Esophagus squamous epithelium (tissue), 5 donors: ENCODE data around the gene ZNF75A. TPM values are rescaled to one million over a fixed set of nuclear protein-coding genes. Genes with fewer than 3 reads are reported as not detected.

ENCODE experiments used
- DNase-seq: peaks from one replicate; lab custom pipeline; 2025; lab: John Stamatoyannopoulos, UW
- H3K27ac ChIP-seq, 4 donors: fragments of 200-600 bp; sonication (generic); one replicate each; pipeline ENCODE4 v1.5.1; 2016 to 2019; ENCODE audit warnings: mild to moderate bottlenecking in 1 of 4
- H3K27me3 ChIP-seq, 4 donors: fragments of 200-600 bp; sonication (generic); 1 replicate in 3 of 4; 2 replicates in 1 of 4; pipeline versions ENCODE4 v1.5.1 to v1.6.0; 2017 to 2021; ENCODE audit warnings: antibody characterized with exemption in 1 of 4
- H3K36me3 ChIP-seq, 3 donors: fragments of 200-600 bp; sonication (generic); one replicate each; pipeline ENCODE4 v1.5.1; 2016 to 2019
- H3K4me1 ChIP-seq, 3 donors: fragments of 200-600 bp; sonication (generic); one replicate each; pipeline ENCODE4 v1.5.1; 2017 to 2019
- H3K4me3 ChIP-seq, 4 donors: fragments of 200-600 bp; sonication (generic); 1 replicate in 3 of 4; 2 replicates in 1 of 4; pipeline ENCODE4 v1.5.1; 2016 to 2019; ENCODE audit warnings: mild to moderate bottlenecking in 2 of 4, moderate library complexity in 1 of 4
- H3K9me3 ChIP-seq, 3 donors: fragments of 200-600 bp; sonication (generic); one replicate each; pipeline ENCODE4 v1.5.1; 2016 to 2019
- POLR2A ChIP-seq, 4 donors: fragments of 450-650 bp; IDR thresholded peaks; one replicate each; pipeline ENCODE4 v1.6.1; 2017; ENCODE audit warnings: antibody characterized with exemption in 4 of 4, mild to moderate bottlenecking in 4 of 4, moderate library complexity in 3 of 4
- WGBS, 2 donors: methylation state at CpG; one replicate each; pipeline ENCODE4 v1.1.5; 2018; 5-methylcytosine and 5-hydroxymethylcytosine counted together
- intact Hi-C: fragments of 100-400 bp; cut with DNase I; formaldehyde crosslinking; loops from one replicate; pipeline ENCODE4 v1.15.0; 2022
- total RNA-seq, 4 donors: library from RNA; depleted of rRNA; stranded (reverse); fragments of >200 nt; gene quantifications; one replicate each; pipeline ENCODE4 v1.1.0, GENCODE V29; 2016
- TF ChIP-seq, protein P1 (sequence below), 6 experiments: fragments of 450-650 bp in 4 of 6; fragments of 200-600 bp in 2 of 6; sonication (generic) in 2 of 6; IDR thresholded peaks; one replicate each; pipeline ENCODE4 v1.5.1; 2016 to 2019; ENCODE audit warnings: antibody characterized with exemption in 6 of 6, mild to moderate bottlenecking in 4 of 6, moderate library complexity in 4 of 6
- donor health status: DM: yes; HTN: yes; CAD: no.

Gene ZNF75A
- total RNA-seq: 10 to 100 TPM; 10.6 to 24.6 (median 18.1) TPM

DNA sequence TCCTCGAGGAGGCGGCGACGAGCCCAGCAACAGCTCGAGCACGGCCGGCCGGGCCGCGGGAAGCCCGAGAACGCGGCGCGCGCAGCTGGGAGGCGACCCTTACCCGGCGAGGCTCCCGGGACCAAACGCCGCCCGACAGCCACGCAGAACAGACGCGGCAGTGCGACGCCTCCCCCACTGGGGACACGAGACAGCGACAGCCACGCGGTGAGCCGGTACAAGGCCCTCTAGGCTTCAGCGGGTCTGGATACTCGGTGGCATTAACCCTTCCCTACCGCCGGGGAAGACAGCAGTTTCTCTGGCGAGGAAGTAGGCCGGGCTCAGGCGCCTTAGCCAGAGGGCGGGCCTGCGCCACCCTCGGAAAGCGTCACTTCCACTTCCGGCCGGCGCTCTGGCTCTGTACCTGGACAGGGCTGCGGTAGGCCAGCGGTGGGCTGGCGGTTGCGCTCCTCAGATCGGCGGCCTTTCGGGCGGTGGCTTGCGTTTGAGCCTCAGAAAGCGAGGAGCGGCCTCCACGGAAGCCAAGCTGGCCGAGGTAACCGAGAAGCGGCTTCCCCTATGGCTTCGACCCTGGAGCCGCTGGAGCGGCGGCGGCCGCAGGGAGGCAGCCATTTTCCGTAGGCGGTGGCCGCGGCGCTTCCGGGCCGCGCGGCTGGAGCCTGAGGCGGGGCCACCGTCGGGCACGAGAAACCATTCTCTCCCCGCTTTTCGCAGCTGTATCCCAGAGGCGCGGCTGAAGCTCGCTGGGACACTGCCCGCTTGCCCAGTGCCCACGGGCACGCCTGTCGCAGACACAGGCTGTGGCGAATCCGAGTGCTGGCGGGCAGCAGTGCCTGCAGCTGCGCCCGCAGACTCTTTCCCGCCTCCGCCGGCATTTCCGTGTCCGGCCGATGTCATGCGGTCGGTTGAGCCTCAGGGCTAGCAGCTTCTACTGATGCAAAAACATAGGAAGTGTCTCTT lies at the start of gene ZNF75A, which contains the start of gene TIGD7:
Gene ZNF75A (plus strand): TSS at position 389 of the 960 bp plus-strand sequence. CDS start 2,932 bp downstream, outside the sequence.
Gene TIGD7 (minus strand): TSS at position 322 of the 960 bp plus-strand sequence. CDS start 4,816 bp downstream, outside the sequence.
- peaks cover 7 to 70% (median 8%) of the 10 kb centered on the region in 3 donors for H3K36me3 ChIP-seq
- DNase-seq: peak; percentile 35
- H3K9me3 ChIP-seq: peaks cover 0 to 94% (median 51%) of the 10 kb centered on the region in 3 donors
- peak within 1 kb of the TSS; percentile 62 to 87 (median 70) for H3K4me3 ChIP-seq
- TF ChIP-seq, protein P1, sequence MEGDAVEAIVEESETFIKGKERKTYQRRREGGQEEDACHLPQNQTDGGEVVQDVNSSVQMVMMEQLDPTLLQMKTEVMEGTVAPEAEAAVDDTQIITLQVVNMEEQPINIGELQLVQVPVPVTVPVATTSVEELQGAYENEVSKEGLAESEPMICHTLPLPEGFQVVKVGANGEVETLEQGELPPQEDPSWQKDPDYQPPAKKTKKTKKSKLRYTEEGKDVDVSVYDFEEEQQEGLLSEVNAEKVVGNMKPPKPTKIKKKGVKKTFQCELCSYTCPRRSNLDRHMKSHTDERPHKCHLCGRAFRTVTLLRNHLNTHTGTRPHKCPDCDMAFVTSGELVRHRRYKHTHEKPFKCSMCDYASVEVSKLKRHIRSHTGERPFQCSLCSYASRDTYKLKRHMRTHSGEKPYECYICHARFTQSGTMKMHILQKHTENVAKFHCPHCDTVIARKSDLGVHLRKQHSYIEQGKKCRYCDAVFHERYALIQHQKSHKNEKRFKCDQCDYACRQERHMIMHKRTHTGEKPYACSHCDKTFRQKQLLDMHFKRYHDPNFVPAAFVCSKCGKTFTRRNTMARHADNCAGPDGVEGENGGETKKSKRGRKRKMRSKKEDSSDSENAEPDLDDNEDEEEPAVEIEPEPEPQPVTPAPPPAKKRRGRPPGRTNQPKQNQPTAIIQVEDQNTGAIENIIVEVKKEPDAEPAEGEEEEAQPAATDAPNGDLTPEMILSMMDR (IDR thresholded peaks at IDR 0.05): peak in 3 of 6 experiments; percentile 20 to 30 (median 30)
- TF ChIP-seq POLR2A (IDR thresholded peaks at IDR 0.05): peak in 2 of 4 donors; percentile 69 to 79
- intact Hi-C loops: no loop called here
- H3K4me1 ChIP-seq: peaks cover 0 to 30% (median 3%) of the 10 kb centered on the region in 3 donors
- H3K27ac ChIP-seq: peak within 1 kb of the TSS; percentile 88 to 94 (median 92)
- no peaks in the 10 kb centered on the region for H3K27me3 ChIP-seq
- 3 to 7% methylated on average over 7 to 10 of the region's 103 CpGs for WGBS, 2 donors

DNA sequence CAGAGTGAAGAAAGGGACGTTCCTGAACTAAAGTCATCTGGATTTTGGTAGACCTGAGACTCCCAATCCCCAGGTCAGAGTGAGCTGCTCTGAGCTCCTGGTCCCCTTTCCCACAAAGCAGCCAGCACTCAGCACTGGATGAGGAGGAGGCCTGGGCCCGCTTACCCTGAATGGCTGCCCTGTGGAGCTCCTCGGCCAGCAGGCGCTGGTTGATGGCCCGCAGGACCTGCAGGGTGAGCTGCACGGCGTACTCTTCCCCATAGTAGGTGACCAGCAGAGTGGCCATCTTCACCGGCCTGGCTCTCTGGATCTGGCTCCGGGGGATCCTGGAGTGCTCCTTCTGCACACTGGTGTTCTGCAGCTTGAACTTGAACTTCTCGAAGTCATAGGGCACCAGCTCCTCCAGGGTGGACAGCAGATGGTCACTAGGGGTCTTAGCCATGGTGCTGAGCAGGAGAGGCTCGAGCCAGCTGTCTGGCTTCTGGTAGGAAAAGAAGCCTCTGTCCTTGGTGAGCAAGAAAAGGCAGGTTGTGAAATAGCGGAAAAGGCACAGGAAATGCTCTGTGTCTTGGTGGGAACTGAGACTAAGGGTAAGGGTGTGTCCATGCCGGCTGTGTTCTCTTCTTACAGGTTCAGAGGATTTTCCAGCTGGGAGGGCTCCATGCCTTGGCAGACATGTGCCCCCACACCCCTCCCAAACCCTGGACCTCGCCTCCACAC lies 49.0 kb upstream of the ZNF75A start, which contains the start of gene MEFV:
Gene MEFV (minus strand): TSS at position 488 of the 720 bp plus-strand sequence. CDS start 46 bp downstream, at position 442.
- no peaks in the 10 kb centered on the region for H3K36me3 ChIP-seq
- H3K4me3 ChIP-seq: peak within 1 kb of the TSS in 1 of 4 donors; percentile 39
- no peaks in the 10 kb centered on the region for H3K4me1 ChIP-seq
- peaks cover 0 to 30% (median 0%) of the 10 kb centered on the region in 4 donors for H3K27me3 ChIP-seq
- no peak for DNase-seq
- WGBS, 2 donors: 34 to 63% methylated on average over 5 to 6 of the region's 14 CpGs
- no peaks in the 10 kb centered on the region for H3K9me3 ChIP-seq
- intact Hi-C loops: no loop called here
- TF ChIP-seq POLR2A (IDR thresholded peaks at IDR 0.05): no peak
- TF ChIP-seq, protein P1 (IDR thresholded peaks at IDR 0.05): no peak
- H3K27ac ChIP-seq: peak within 1 kb of the TSS in 1 of 4 donors; percentile 44

DNA sequence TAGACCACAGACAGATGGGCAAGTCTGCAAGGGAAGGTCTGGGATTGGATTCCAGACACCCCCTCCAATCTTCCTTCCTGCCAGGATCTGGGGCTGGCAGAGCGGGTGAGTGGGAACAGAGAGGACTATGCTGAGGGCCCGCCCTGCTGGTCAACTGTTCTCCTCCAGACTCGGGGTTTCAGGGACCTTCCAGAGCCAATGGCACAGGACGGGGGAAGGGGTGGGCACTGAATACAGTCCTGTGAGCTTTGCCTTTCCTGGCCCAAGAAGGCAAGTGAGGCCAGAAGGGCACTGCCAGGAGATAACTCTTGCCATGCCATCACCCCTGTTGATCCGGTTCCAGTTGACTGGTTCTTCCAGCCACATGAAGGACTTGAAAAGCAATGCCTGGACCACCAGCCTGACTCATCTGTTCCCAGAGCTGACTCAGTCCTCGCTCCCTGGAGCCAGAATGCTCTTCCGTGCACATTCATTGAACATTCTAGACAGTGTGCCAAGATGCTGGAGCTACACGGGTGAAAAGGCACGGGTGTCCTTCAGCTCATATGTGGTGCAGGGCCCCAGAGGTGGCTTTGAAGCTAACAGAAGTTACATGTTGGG lies 48.3 kb upstream of the ZNF75A start:
- Histone ChIP-seq H3K9me3 (no peaks in the 10 kb centered on the region), H3K4me1 (no peaks in the 10 kb centered on the region), H3K36me3 (no peaks in the 10 kb centered on the region), H3K27me3 (peaks cover 0 to 29% (median 0%) of the 10 kb centered on the region in 4 donors), H3K4me3 (no peak overlapping the region), H3K27ac (peak overlapping the region in 1 of 4 donors; percentile 44)
- DNase-seq: no peak
- WGBS, 2 donors: 80 to 100% methylated on average over 1 to 2 of the region's 9 CpGs
- intact Hi-C loops: no loop called here
- TF ChIP-seq, protein P1 (IDR thresholded peaks at IDR 0.05): no peak
- no peak for TF ChIP-seq POLR2A (IDR thresholded peaks at IDR 0.05)

DNA sequence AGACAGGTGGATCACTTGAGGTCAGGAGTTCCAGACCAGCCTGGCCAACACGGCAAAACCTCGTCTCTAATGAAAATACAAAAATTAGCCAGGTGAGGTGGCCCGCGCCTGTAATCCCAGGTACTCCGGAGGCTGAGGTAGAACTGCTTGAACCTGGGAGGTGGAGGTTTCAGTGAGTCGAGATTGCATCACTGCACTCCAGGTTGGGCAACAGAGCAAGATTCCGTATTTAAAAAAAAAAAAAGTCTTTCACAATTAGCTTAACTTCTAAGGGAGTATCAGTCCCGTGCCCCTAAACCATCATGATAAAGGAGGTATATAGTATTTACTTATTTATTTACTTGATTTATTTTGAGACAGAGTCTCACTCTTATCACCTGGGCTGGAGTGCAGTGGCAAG lies 45.5 kb upstream of the ZNF75A start:
- Histone ChIP-seq H3K4me1 (peaks cover under 1 to 15% (median 3%) of the 10 kb centered on the region in 3 donors), H3K9me3 (peaks cover 0 to under 1% (median 0%) of the 10 kb centered on the region in 3 donors), H3K27ac (no peak overlapping the region), H3K27me3 (peaks cover 0 to 19% (median 0%) of the 10 kb centered on the region in 4 donors), H3K36me3 (no peaks in the 10 kb centered on the region), H3K4me3 (no peak overlapping the region)
- no peak for TF ChIP-seq POLR2A (IDR thresholded peaks at IDR 0.05)
- TF ChIP-seq, protein P1 (IDR thresholded peaks at IDR 0.05): no peak
- WGBS, 2 donors: 67 to 77% methylated on average over 8 of the region's 8 CpGs
- intact Hi-C loops: no loop called here
- no peak for DNase-seq
